ENCODE results near the gene AIPL1.

GRCh38 chr17:6452471-6453266 is 17.7 kb upstream of the AIPL1 start:
- TF ChIP-seq CTCF (optimal IDR thresholded peaks at IDR 0.05 in 1 of 3, IDR thresholded peaks at IDR 0.05 in 1 of 3, conservative IDR thresholded peaks at IDR 0.05 in 1 of 3; ENCODE audit: extremely low read depth in 1 of 3, insufficient read depth in 2 of 3, low read length in 3 of 3) = no peak
- TF ChIP-seq EZH2 (IDR thresholded peaks at IDR 0.05; ENCODE audit: low read length) = no peak
